Renal cortical epithelial cell (primary cell): Measurements from ENCODE around the gene ULBP1. TPM values are rescaled to one million over a fixed set of nuclear protein-coding genes. Genes with fewer than 3 reads are reported as not detected.
"Not testable (repeated sequence)": the region's sequence is repeated elsewhere in the genome, so short reads cannot be mapped to it uniquely, and the experiment has no call there.

ENCODE experiments used
- DNase-seq: peaks from one replicate; pipeline ENCODE4 v3.0.0-alpha.2; 2011; ENCODE audit warnings: low read depth
- total RNA-seq: library from RNA; depleted of rRNA; stranded (reverse); fragments of >200 nt; gene quantifications from 2 replicates; pipeline ENCODE4 v1.2.3, GENCODE V29; 2014

ULBP1 gene
- total RNA-seq, 1 donor from 2014 or later = 0.20 TPM

GRCh38 chr6:149951626-149952025 lies 12.1 kb upstream of the ULBP1 start:
- no peak for DNase-seq

GRCh38 chr6:149953390-149953789 lies 10.4 kb upstream of the ULBP1 start:
- DNase-seq = not testable (repeated sequence)

DNA sequence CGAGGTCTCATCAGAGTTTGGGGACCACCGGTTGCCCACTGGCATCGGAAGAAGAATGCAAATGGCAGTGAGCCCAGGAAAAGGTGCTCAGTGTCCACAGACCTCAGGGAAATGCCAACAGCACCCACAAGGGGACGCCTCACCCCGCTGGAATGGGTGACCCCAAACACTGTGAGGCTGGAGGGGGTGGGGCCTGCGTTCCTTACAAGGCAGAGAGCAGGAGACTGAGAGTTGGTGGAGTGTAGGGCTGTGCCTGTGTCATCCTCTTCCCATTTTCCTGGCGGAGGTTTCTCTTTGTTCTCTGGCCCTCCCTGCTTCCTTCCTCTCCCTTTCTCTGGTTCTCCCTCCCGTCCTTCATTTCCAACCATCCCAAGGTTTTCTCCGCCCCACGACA lies 9.8 kb upstream of the ULBP1 start:
- not testable (repeated sequence) for DNase-seq

- not testable (repeated sequence) for DNase-seq
Measured at GRCh38 chr6:149954328-149954983, 9.3 kb upstream of the ULBP1 start.

GRCh38 chr6:149954984-149955653 lies 8.6 kb upstream of the ULBP1 start:
- not testable (repeated sequence) for DNase-seq

DNA sequence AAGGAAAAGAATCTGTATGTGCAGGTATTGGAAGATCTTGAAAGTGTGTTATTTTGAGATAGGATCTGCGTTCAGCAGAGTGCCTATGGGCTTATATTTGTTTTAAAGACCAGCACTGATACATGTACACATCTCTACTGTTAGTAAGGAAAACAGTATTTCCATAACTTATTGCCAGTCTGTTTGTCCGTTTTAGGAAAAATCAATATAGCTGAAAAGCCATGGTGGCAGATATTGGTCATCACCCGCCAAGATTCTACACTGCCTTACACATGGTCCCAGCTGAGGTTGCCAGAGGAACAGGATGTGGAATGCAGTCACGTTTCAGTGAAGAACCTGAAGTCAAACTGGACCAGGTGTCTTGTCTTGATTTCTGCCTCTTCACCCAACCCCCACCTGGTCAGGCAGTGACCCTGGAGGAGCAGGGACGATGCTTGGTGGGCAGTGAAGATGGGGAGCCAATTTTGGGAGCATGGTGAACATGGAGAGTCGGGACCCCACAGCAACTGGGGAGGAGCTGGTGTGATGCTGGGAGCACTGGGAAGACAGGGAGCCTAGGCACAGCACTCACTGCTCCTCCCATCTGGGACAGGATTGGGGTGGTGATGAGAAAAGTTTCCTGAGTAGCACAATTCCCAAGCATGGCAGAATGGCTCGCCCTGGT lies 8.0 kb upstream of the ULBP1 start:
- DNase-seq = not testable (repeated sequence)

GRCh38 chr6:149958124-149958523 lies 5.6 kb upstream of the ULBP1 start:
- DNase-seq = not testable (repeated sequence)

DNA sequence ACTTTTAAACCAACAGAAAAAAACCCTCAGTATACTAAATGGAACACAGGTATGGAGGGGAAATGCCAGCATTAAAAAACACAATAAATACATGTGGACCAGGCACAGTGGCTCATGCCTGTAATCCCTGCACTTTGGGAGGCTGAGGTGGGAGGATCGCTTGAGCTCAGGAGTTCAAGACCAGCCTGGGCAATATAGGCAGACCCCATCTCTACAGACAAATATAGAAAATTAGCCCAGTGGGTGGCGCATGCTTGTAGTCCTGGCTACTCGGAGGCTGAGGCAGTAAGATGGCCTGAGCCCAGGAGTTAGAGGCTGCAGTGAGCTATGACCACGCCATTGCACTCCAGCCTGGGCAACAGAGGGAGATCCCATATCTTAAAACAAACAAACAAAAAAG lies 3.9 kb upstream of the ULBP1 start:
- not testable (repeated sequence) for DNase-seq

- DNase-seq = no peak
Measured at GRCh38 chr6:149960488-149960887, 3.3 kb upstream of the ULBP1 start.

- DNase-seq = peak; percentile 14
Measured at GRCh38 chr6:149961728-149962425, 1.9 kb upstream of the ULBP1 start.

DNA sequence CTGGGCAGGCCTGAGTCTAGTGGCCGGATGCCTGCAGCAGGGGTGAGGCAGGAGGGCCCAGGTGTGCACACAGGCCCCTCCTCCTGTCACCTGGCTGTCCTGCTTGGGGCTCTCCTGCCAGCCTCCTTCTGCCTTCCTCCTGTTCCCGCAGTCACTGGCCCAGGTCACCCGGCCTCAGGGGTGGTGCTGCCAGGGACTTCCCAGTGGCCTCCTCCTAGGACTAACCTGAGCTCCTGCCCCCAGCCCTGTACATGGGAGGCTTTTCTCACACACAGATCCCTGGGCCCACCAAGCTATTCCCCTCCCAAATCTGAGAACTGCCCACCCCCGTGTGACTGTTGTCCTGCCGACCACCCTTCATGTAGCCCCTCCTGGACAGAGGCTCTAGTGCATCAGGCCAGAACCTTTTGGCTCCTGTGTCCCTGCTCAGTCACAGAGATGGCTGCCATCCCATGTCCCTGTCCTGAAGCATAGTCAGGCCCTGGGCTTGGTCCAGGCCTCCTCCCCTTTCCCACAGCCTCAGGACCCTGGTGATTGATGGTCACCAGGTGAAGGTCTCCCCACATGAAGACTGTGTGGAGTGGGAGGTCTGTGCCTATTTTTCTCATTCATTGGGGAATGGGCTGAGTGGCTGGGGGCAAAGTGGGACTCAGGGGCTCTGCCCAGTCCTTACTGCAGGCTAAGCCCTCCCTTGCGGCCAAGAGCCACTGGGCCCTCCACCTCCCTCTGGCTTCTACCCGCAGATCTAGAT lies 1.1 kb upstream of the ULBP1 start:
- peak; percentile 49 for DNase-seq

- no peak for DNase-seq
Measured at GRCh38 chr6:149963212-149963461, 606 bp upstream of the ULBP1 start.

GRCh38 chr6:149964308-149965193 lies 808 bp downstream of the ULBP1 start:
- DNase-seq = no peak

DNA sequence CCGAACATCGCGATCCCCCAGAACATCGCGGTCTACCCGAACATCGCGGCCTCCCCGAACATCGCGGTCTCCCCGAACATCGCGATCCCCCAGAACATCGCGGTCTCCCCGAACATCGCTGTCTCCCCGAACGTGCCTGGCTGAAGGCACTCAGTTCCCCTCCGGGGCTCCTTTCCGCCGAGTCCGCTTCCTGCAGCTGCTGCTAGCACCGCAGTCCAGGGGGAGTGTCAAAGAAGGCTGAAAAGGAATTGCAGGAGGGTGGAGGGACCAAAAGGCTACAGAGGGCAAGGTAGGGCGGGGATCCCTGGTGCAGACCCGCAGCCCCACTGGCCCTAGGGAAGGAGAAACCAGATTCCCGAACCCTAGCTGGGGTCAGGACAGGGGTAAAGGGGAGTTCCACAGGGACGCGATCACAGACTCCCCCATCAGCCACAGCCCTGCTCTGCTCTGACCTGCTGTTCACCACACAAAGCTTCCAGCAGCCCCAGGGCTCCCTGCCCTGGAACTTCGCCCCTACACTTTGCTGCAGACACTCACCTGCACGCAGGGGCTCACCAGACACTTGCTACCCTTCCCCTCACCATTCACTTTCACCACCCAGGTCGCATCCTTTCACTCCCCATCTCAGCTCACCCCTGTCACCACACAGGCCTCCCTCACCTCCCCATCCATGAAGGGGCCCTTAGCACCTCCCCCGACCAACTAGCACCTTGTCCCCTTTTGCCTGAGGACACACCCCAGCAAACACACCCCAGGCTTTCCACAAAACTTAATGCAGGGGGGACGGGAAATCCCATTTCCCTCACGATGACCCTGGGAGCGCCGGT lies 1.7 kb downstream of the ULBP1 start:
- DNase-seq = no peak

DNA sequence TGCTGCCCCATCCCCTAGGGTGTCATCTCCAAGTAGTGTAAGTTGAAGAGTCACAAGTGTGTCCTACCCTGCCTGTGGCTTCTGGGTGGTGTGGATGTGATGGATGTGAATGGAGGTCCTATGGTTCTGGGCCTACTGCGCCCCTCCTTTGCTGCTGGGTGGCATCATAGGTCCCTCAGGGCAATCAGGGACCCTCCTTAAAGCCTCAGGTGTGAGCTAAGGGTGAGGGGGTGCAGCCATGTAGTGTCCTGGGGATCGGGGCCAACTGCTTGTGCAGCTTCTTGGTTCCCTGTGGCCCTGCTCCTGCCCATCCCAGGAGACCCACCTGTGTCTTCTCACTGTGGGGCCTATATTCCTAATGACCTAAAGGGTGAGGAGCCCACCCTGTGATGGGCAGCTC lies 2.6 kb downstream of the ULBP1 start:
- DNase-seq = not testable (repeated sequence)

DNA sequence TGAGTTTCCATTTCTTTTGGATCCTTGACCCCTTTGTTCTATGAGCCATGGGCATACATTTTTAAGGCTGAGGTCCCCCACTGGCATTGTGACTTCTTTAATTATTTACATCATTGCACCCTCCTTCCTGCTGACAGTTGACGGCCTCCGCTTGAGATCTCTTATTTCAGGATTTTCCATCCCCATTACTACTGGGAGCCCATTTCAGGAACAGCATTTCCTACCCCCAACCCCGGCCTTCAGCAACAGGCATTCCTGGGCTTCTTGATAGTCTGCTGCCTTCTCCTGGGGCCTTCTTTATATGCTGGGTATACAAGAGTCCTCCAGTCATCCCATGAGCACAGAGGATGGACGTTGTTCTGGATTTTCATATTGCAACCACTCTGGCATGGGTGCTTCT lies 3.8 kb downstream of the ULBP1 start:
- no peak for DNase-seq

- not testable (repeated sequence) for DNase-seq
Measured at GRCh38 chr6:149967999-149968398, 4.3 kb downstream of the ULBP1 start.

DNA sequence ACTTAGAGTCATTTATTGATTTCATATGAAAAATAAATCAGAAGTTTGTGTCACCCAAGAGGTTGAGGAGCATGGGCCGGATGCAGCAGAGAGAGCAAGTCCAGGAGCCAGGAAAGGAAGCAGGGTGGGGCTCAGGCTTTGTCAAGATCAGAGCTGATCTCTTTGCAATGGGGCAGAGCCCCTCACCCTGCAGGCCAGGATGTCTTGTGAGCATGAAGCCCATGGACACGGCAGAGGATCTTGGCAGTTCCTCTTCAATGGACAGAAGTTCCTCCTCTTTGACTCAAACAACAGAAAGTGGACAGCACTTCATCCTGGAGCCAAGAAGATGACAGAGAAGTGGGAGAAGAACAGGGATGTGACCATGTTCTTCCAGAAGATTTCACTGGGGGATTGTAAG lies 5.2 kb downstream of the ULBP1 start:
- DNase-seq = not testable (repeated sequence)

- no peak for DNase-seq
Measured at GRCh38 chr6:149969635-149970034, 5.9 kb downstream of the ULBP1 start.

GRCh38 chr6:149974394-149974793 lies 10.7 kb downstream of the ULBP1 start:
- DNase-seq = not testable (repeated sequence)
